Activated T-helper 1 cell treated with anti-CD3 and anti-CD28 coated beads, Interleukin-2, amount 50 U/mL, for 16 hours (primary cell): ENCODE measurements around the gene LRRK1.

Experiments
- DNase-seq, 2 donors: peaks; one replicate each; pipeline ENCODE4 v3.0.0-alpha.2; 2020; ENCODE audit warnings: low read depth in 1 of 2, low spot score in 1 of 2

Gene LRRK1

DNA sequence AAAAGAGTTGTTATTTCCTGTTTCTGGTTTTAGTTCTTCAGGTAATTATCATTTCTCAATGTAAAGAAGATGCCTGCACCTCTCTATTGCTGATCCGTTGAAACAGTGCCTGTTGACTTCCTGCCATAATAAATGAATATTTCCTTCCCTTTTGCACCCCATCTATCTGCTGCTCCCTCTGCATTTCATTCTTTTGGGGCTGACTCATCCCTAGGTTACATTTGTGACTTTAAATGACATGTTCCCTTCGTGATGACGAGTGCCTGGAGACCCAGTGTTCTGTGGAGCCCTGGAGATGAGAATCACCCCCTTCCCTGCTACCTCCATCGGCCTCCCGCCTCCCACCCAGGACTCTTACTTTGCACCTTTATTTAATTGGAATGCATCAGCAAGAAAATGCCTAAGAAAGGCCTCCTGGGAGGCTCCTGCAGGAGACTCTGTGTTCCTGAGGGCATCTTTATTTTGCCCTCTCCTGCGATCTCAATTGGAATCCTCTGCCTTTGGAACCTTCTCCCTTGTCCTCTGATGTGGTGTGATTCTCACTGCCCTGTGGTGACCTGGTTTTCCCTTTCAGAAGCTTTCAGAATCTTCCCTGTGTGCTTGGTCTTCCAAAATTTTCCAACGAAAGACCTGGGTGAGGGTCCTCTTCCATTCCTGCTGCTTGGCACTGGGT is 13.7 kb downstream of the LRRK1 start:
- no peak for DNase-seq

DNA sequence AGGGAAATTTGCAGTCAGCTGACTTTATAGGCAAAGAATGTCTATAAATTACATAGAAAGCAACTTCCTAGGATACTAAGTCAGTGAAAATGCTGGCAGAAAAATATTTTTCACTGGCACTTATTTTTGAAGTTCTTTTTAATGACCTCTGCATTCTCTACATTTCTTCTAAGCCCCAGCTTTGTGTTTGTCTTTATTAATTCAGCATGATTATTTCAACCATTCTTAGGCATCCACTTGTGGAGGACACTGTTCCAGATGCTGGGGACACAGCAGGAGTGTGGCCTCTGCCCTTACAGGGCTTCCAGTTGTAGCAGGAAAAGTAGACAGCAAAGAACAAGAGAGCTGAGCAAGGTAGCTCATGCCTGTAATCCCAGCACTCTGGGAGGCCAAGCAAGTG is 15.0 kb downstream of the LRRK1 start:
- no peak for DNase-seq

DNA sequence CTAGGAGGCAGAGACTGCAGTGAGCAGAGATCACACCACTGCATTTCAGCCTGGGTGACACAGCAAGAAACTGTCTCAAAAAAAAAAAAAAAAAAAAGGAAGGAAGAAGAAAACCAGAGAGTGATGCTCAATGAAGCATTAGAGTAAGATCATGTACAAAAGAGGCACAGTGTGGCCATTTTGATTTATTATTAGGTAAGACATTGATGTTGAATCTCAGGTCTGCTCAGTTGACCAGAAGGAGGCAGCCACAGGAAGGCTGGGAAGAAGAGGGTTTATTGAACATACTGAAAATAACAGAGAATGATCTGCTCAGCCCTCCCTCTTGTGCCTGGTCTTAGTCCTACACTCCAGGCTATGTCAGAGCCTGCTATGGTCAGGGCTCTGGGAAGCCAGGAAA is 15.6 kb downstream of the LRRK1 start:
- DNase-seq = no peak

DNA sequence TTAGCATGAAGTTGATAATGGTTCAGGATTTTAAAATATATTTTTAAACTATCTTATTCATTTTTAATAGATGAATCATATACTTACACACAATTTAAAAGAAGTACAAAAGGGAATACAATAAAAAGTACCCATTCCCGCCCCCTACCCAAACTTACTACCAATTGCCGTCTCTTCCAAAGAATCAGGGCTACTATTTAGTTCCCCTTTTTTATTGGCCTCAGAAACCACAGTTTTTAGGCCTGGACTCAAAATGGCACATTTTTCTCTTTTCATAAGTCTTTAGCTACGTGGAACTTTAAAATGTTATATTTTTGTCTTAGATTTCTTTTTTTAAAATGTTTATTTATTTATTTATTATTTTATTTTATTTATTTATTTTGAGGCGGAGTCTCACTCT is 18.0 kb downstream of the LRRK1 start:
- no peak for DNase-seq

DNA sequence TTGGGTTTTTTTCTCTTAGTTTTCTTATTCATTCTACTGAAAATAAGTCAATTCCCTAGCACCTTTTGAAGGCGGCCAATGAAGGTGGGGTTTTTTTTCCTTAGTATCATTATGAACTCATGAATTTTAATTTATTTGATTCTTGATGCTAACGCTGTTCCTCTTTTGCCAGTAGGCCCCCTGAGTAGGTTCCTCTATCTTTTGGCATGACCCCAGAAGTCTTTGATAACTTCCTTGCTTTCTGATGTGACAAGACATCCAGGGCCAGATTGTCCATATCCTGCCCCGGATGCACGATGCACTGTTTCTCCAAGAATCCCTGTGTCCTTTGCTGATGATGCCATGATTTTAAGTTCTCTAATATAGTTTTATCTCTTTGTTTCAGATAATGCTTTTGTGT is 20.6 kb downstream of the LRRK1 start:
- no peak for DNase-seq

DNA sequence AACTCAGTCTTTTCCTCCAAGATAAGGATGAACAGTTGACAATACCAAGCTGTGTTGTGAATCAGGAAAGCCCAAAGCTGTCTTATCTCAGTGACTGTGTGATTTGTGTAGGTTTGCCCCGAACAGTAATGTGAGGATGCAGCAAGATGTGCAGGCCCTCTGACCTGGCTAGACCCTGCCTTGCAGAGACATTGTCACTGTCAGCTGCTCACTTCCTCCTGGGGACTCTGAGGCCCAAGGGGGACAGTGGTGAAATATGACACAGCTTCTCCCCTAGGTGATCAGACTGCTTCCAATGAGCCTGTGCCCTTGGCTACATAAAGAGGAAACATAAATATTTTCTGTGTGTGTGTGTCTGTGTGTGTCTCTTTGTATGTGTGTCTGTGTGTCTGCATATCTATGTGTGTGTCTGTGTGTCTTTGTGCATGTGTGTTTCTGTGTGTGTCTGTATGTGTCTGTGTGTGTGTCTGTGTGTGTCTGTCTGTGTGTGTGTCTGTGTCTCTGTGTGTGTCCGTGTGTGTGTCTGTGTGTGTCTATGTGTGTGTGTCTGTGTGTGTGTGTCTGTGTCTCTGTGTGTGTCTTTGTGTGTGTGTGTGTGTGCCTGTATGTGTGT is 21.7 kb downstream of the LRRK1 start:
- DNase-seq = no peak

DNA sequence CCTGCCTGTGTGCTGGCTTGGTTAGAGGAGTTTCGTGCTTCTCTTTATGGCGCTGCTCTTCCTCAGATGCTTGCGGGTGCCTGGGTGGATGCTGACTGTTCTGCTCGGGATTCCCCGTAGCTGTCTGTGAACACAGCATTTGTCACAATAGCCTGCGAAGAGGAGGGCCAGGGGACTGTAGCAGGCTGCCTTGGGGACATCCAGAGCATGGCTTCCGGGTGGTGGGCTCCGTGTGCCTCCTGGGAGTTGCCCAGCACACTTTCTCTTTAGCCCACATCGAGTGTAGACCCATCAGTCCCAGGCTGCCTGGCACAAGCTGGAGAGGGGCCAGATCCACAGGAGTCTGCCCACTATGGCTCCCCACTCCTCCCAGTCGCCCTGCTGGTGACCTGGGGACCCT is 22.4 kb downstream of the LRRK1 start:
- no peak for DNase-seq

DNA sequence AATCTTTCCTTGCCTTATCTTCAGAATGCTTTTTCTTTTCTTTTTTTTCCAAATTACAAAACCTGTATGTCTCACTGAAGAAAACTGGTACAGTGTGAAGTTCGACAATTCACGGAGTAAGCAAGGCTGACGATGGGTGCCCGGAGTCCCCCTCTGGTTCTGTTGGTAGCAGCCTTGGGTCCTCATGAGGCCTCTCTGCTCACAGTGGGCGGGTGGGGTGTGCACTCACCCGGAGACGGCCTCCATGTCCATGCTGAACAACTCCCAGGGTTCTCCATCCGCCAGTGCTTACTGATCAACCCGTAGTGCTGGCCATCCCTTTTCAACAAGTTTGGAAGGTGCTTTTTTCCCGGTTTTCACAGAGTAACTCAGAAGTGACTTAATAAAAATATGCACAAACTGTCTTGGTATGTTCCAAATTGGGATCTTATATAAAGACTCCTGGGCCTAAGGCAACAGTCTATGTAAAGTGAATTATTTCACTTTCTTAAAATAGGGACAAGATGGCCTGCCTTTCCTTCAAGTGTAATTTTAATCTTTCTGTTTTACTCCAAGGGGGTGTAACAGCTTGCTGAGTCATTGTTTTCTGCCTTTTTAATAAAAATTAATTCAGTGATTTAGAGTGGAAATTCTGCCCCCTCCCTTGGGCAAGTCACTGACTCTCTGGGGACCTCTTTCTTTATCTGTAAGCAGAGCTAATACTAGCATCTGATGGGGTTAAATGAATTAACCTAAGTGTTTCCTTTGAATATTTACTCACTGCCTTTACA is 23.7 kb downstream of the LRRK1 start:
- no peak for DNase-seq

DNA sequence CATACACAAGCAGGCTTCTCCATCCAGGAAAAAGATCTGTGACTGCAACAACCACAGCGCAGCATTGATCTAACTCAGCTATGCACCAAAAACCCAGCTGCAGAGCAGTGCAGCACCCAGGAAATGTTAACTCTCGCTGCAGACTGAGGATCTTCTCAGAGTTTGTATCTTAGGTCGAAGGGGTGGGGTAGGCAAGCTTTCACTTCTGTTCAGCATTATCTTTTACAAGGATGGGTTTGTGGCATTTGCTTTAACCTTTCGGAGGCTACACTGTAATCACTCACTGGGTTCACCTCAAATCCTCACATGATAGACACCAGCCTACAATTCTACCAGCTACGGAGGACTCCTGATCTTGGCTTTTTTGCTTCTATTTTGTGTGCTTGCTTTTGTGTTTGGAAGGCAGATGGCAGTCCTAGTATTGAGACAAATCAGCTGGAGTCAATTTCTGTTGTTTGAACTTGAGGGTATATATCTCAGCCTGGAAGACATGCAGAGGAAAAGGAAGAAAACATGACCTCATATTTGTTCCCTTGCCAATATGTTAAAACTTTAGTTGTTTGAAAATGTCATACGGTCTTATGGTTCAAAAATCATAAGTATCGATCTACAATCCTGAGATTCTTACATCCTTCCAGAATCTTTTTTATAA is 25.2 kb downstream of the LRRK1 start:
- DNase-seq = no peak

DNA sequence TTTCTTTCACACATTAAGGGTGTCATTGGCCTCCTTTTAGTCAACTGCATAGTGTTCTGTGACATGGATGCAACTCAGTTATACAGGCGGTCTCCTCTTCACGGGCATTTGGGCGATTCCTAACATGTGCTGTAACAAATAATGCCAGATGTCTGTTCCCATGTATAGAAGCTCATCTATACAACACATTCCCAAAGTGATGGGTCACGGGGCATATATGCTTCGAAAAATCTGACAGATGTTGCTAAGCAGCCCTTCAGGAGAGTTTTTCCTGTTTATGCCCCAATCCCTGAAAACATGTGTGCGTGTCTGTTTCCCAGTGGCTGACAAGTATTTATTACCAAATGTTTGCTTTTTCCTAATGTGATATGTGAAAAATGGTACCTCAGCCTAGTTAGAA is 25.8 kb downstream of the LRRK1 start:
- no peak for DNase-seq

DNA sequence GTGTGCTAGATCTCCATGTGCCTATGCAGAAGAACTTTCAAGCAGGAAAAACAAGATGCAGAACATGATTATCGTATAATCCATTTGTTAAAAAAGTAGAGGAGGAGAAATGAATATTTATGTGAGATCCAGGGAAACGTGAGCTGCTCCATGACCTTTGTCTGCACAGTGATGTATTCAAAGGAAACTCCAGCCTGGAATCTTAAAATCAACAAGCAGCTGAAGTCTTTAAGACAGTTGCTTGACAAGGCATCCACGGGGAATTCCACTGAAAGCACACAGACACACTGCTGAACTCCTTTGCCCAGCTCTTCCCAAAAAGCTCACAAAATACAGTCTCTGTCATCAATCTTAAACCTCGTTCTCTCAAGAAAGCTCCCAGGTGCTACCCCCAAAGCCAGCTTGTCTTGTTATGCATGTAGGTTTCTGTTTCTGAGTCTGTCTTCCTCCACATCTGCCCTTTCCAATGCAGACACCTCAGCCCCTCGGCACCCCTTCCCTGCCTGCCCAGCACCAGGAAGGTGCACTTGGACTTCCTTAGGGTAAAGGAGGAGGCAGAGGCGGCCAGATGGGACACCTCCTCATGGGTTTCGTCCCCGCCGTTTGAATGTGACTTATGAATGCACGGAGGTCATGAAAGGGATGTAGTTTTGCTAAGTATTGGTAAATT is 28.7 kb downstream of the LRRK1 start:
- DNase-seq = no peak

DNA sequence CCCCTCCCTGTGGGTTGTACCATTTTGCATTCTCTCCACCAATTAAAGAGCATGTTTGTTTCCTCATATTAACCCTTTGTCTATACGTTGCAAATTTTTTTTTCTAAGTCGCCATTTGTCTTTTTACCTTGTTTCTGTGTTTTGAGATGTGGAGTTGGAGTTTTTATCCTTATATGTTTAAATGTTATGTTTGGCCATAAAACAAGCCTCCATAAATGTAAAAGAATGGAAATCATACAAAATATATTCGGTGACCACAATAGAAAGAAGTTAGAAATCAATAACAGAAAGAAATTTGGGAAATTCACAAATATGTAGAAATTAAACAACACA is 29.2 kb downstream of the LRRK1 start:
- DNase-seq = no peak

DNA sequence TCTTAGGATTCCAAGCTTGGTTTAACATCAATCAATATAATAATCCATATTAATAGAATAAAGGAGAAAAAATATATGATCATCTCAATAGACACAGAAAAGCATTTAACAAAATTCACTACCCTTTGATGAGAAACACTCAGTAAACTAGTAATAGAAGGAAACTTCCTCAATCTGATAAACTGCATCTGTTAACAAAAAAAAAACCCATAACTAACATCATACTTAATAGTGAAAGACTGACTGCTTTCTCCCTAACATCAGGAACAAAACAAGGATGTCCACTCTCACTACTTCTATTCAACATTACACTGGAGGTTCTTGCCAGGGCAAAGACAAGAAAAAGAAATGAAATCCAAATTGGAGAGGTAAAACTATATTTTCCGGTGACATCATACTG is 30.5 kb downstream of the LRRK1 start:
- DNase-seq = no peak

DNA sequence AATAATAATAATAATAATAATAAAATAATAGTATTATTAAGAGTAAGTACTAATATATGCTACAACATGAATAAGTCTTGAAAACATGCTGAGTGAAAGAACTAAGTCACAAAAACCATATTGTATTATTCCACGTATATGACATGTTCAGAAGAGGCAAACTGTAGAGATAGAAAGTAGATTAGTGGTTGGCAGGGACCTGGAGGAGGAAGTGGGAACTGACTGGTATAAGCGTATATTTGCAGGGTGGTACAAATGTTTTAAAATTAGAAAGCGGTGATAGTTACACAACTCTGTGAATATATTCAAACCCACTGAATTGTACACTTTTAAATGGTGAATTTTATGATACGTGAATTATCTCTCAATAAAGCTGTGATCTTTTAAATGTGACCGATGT is 32.8 kb downstream of the LRRK1 start:
- DNase-seq = no peak

DNA sequence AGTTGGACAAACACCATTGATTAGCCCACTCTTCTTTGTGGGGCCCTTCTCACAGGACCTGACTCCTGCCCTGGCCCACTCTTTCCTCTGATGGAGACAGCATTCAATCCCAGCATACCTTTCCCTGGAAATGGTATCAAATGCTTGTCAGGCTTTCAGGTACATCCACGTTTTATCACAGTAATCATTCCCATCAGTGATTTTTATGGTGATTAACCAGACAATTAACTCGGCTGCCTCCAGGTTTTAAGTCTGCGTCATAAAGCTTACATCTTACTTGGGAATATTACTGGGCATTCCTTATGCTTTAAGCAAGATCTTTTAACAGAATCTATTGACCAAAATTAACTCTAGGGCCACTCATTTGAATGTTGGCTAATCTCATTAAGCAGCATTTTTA is 33.4 kb downstream of the LRRK1 start:
- no peak for DNase-seq

DNA sequence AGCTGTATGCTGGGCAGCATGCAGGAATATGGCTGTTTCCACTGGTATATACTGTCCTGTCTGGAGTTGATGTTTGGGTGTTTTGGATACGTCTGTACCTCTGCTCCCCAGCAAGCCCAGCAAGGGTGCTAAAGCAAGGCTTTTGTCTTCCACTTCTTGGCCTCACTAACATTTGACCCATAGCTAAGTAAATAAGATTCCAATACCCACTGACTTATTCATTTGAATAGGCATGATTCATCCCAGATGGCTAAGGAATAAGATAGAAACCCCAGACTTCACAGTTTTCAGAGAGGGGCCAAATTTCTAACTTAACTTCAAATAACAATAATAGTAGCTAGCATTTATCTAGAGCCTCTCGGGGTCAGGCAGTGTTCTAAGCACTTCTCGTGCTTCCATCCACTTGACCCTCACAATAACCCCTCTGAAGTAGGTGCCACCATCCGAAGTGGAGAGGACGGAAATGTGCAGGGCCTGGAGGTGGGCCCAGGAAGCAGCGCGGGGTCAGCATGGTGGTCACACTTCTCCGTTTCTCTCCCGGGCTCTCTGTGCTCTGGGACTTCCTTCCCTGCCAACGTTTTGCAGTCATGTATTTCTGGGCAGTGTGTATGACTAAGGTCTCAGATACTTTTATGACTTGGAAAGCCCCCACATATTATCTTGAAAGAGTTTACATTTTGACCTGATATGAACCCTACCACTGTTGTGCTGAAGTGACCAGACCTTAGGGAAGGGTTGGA is 39.3 kb downstream of the LRRK1 start:
- no peak for DNase-seq

DNA sequence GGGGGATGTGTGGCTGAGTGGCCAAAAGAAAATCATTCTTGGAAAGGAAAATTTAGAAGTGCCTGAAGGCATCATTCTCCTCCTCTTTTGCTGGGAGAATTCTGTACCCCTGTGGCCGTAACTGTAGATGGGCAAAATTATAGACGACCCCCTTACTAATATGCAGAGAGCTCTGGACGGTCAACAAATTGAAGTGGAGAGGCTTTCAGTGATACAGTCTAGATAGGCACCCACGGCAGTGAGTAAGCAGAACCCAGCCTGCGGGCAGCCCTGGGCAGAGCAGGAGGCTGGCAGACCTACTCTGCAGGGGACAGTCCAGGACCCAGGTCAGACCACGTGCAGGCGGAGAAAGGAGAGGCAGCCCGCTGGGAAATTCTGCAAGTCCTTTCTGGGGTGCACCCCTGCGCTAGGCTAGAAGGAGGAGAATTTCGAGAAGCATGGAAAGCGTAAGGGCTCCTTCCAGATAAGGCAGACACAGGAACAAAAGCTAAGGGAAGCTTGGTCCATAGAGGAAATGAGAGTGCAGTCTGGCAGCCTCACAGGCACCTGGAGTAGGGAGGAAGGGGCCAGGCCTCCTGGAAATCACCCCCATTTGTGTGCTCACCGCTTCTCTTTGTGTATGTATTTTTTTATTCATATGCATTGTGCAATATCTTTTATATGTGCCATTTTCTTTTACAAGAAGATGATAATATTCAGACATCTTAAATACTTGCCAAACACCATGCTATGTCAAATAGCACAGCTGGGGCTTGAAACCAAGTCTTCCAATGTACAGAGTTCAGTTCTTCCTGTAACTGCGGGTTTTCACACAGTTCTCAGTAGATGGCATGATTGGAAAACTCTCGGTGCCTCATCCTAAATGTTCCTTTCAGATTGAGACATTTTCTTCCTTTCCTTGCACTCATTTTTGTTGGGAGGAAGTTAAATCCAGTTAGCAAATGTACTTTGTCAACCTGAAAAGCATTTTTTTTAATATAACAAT is 40.2 kb downstream of the LRRK1 start:
- no peak for DNase-seq

DNA sequence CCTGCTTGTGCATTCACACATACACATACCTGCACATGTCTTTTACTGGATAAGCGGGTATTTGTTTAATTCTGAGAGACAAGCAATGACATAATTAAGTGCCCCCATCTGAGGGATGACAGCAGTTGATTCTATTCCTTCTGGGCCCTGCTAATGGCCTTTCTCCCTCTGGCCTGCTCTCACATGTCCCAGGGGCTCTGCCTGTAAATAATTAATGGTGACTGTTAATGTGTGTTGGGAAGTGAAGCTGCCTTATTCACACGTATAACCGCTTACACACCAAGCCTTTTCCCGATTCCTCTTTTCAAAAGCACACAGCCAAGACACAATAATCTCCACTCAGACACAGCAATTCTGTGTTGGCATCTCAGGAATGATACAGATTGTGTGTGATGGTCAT is 47.8 kb downstream of the LRRK1 start:
- no peak for DNase-seq

DNA sequence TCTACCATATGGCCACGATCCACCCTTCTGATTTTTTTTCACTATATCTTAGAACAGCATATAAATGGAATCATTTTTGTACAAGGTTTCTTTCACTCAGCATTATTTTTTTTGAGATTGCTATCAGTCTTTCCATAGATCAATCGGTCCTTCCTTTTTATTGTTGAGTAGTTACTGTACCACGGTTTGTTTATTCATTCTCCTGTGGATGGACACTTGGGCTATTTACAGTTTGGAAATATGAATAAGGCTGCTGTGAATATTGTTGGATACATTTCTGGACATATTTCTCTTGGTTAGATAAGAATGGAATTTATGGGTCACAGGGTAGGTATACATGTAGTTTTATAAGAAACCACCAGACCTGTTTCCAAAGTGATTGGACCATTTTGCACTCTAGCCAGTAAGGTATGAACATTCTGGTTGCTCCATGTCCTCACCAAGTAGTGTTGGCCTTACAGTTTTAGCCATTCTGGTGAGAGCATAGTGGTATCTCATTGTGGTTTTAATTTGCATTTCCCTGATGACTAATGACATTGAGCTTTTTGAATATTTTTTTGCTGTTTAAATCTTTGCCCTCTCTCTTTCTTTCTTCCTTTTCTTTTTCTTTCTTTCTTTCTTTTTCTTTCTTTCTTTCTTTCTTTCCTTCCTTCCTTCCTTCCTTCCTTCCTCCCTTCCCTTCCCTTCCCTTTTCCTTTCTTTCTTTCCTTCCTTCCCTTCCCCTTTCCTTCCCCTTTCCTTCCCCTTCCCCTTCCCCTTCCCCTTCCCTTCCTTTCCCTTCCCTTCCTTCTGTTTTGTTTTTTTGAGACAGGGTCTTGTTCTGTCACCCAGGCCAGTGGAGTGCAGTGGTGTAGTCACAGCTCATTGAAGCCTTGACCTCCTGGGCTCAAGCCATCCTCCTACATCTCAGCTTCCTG is 49.2 kb downstream of the LRRK1 start:
- DNase-seq = no peak
